Activated CD8-positive, alpha-beta memory T cell treated with anti-CD3 and anti-CD28 coated beads, Interleukin-2, amount 50 U/mL, for 1 hour (primary cell): ENCODE results near the gene CFAP77.

Experiments
- DNase-seq: peaks from one replicate; pipeline ENCODE4 v3.0.0-alpha.2; 2020; ENCODE audit errors: extremely low read depth

Gene CFAP77

DNA sequence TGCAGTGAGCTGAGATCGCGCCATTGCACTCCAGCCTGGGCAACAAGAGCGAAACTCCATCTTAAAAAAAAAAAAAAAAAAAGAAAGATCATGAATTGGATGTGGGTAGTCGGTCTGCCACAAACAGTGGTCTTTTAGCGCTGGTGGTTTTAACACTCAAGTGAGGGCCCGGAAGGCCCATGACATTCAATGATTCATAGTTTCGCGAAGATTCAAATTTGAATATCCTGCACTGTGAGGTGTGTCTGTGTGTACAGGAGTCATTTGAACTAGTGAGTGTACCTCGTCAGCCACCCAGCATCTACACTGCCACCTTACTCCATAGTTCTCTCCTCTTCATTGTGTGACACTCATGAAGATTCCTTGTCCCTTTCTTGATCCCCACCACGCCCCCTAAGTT is 41.3 kb downstream of the CFAP77 start:
- no peak for DNase-seq

DNA sequence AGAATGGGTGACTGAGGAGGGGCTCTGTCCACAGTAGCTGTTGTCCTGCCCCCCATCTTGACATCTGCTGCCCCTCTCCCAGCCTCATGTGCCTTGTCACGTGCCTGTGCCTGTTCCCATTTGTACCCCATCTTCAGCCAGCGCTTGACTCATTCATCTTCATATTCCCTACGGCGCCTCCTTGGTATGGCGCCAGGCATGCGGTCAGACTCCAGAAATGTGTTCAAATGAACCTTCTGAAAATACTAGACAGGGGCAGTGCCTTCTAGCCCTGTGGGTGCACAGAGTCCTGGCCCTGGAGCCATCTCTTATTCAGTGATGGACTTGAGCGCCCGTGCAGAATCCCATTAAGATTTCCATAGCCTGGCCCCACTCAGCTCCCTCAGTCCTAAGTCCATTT is 46.2 kb downstream of the CFAP77 start:
- no peak for DNase-seq

DNA sequence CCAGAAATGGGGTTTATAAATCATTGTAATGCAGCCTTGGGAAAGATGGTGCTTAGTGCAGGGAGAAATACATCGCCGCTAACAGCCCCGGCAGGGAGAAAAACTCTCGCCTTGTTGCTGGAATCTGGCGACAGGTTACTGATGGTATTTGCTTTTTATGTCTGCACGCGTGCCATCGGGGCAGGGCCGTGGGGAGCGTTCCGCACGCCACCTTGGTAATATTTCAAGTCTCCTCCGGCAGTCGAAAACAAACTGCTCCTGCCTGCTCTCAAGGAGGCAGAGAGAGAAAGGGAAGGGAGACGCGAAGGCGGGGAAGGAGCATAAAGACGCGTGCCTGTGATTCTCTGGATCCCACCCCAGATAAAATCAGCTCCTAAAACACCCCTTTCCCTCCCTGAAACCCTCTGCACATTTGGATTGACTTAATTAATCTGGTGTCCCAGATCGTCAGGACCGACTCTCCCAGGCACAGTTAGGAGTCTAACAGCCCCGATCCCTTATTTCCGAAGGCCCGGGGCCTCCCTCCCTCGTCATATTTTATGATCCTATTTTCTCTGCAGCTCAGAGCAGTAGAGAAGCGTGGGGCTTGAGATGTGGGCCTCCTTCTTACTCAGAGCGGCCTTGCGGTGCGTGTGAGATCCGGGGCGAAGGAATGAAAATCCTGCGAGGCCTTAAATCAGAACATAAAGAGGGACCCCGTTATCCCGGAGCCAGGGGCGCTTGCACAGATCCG is 47.7 kb downstream of the CFAP77 start:
- no peak for DNase-seq

DNA sequence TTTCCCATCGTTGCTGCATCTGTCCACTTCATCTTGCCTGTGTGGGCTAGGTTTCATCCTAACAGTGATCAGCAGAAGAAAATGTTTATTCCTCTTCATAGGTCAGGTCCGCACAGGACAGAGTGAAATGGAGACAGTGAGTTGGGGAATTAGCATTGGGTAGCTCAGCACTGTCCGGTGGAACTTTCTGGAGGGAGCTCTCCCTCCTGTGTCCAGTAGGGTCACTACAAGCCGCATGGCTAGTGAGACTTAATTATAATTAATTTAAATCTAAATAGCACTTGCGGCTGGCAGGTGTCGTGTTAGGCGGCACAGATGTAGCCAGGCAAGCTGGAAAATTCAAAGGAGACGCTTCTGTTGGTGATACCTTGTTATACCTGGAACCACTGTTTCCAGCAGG is 48.4 kb downstream of the CFAP77 start:
- no peak for DNase-seq

DNA sequence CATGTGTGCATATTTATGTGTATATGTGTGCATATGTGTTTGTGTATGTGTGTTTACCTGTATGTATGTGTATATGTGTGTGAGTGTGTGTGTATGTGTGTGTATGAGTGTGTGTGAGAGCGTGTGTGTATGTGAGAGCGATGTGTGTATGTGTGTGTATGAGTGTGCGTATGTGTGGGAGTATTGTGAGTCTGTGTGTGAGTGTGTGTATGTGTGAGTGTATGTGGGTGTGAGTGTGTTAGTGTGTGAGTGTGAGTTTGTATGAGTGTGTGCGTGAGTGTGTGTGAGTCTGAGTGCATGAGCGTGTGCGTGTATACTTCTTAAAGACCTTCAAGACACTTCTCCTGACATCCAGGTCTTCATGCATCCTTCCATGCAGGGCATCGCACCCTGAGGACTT is 49.6 kb downstream of the CFAP77 start:
- no peak for DNase-seq

DNA sequence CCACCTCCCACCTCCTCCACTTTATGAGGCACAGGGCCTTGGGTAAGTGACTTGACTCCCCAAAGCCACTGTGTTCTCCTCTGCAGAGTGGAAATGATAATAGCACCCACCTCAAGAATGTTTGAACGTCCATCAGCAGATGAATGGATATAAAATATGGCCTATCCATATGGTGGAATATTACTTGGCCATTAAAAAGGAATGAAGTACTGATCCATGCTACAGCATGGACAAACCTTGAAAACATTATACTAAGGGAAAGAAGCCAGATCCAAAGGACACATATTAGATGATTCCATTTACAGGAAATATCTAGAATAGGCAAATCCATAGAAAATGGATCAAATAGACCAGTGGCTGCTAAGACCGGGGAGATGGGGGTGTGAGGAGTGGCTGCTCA is 50.2 kb downstream of the CFAP77 start:
- no peak for DNase-seq

DNA sequence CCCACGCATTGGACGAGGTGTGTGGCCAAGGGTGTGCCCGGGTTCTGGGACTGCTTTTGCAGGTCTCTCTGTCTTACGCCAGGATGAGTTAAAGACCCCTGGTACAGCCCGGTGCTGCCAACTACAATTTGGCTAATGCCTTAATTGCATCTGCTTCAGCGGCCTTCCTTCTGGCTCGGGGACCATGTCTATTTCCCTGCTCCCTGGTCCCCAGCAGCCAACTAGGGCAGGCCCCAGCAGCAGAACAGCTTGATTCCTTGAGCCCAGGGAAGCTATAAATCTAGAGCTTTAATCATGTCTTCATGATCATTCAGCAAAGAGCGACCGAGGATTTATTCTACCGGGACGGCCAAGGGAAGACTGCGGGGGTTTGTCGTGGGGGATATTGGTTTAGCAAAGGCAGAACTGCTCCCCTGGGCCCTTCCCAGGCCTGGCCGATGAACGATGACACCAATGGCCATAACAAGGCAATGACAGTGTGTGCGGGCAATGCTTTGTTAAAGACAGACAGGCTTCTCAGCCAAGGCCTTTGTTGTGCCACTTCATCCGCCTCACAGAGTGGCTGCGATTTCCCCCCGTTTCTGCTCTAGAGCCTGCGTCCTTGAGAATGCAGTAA is 51.4 kb downstream of the CFAP77 start:
- no peak for DNase-seq

DNA sequence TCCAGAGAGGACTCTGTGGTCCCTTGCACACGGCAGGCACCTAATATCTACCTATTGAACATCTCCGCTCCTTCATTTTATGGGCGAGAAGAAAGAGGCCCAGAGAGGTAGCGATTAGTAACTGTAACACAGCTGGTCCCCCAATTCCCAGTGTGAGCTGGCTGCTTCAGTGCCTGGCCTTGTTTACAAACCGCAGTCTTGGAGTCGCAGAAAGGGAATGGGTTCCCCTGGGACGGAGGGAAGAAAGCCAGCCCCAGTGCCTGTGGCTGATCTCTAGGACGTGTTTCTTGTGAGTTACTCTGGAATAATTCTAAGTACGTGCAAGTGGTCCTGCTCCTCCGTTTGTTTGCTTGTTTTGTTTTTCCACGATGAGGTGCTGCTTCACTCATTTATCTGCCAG is 52.0 kb downstream of the CFAP77 start:
- no peak for DNase-seq

DNA sequence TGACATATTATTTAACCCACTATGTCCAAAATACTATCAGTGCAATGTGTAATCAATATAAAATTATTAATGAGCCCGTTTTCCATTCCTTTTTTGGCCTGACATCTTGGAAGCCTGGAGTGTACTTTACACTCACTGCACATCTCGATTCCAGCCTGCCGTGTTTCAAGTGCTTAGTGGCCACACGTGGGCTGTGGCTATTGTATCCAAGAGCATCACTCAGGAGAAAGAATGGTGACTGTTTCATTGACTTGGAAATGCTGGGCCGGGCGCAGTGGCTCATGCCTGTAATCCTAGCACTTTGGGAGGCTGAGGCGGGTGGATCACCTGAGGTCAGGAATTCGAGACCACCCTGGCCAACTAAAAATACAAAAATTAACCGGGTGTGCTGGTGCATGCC is 54.5 kb downstream of the CFAP77 start:
- DNase-seq = no peak

DNA sequence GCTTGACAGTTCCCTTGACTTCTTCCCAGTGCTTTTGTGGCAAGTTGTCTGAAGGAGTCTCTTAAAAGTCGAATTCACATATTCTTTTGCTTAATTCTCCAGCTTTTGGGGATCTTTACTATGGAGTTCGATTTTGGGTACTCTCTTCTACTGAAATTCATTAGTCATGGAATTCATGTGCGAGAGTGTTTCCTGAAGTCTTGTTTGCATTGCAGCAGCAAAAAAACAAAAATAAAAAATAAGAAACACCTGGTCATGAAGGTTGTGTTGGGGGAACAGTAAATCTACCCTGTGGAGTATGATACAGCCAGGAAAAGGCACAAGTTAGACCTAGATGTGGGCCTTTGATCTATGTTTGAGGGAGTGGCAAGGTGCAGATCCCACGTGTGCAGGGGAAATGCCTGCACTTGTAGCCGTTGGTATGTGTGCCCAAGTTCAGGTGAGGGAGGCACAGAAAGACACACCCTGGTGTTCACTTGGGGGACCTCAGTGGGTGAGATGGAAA is 55.2 kb downstream of the CFAP77 start:
- DNase-seq = no peak

DNA sequence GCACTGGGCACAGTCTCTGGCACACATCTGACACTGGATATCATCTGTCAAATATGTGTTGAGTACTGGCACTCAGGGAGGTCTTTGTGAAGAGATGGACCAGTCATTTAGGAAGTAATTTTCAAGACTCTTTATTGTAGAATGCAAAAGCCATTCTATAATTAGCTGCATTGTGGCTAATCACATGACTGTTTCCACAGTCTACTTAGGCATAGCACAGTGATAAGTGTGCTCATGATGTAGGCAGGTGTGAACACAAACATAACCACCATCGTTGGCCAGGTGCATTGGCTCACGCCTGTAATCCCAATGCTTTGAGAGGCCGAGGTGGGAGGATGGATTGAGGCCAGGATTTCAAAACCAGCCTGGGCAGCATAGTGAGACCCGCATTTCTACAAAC is 62.2 kb downstream of the CFAP77 start:
- no peak for DNase-seq

DNA sequence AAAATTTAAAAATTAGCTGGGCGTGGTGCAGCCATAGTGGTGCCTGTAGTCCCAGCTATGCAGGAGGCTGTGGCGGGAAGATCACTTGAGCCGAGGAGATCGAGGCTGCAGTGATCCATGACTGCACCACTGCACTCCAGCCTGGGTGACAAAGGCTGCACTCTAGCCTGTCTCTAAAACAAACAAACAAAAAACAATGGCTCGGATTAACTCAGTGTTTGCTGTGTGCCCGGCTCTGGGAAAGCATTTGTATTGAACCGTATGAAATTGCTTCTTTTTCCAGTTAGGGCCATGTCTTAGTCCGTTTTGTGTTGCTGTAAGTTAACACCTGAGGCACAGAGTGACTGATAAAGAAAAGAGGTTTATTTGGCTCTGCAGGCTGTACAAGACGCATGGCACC is 62.6 kb downstream of the CFAP77 start:
- no peak for DNase-seq

DNA sequence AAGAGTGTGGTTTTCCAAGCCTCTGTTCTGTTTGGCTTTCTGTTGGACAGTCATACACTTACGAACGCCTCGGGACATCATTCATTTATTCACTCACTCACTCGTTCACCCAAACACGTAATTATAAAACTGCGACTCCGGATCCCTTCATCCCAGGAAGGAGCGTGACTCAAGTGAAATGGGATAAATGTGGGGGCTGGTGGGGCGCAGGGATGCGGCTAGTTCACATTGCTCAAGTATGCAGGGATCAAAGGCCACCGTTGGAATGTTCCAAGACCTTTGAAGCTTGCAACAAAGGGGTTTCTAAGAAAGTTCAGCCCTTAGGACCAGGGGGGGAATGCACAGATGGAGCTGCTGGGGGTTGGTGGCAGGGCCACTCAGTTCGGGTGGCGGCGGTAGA is 64.2 kb downstream of the CFAP77 start:
- no peak for DNase-seq

DNA sequence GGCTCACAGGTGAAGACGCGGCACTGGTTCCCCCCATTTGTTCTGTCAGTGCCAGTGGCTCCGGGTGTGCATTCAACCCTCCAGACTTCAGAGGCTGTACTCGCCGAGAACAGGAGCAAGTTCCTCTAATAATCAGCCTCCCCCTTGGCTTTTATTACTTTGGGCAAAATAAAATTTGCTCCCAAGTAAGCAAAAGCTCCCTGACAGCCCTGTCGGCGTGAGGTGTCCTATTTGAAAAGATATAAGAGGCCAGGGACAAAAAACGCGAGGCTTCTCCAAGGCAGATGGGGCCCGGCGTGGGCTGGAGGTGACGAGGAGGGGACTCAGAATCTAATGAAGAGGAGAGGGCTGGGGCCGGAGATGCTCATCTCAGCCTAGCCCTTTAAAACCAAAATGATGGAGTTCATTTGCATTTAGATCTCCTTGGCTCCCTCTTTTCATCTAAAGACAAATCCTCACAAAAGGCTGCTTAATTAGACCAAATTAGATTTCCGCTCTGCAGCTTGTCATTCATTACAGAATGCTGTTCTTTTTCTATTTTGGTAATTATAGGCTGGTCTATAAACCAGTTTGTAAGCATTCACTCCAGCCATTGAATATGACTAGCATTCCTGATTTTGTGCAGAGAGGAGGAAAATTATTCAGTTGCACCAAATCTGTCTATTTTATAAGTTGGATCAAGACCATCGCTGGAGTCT is 68.5 kb downstream of the CFAP77 start:
- no peak for DNase-seq

DNA sequence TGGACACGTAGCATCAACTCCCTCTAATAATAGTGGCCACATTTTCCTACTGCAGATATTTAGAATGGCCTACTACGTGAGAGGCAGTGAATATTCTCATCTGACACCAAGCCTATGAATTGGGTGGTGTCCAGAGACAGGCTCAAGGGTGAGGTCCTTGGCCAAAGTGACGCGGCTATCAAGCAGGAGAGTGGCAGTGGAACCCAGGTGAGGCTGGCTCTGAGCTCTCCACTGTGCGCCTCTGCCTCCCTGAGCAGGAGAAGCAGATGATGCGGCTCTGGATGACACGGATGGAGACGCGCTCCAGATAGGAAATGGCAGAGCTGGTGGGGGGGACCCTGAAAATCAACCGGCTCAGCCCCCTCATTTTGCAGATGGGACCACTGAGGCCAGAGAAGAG is 69.7 kb downstream of the CFAP77 start:
- DNase-seq = no peak

DNA sequence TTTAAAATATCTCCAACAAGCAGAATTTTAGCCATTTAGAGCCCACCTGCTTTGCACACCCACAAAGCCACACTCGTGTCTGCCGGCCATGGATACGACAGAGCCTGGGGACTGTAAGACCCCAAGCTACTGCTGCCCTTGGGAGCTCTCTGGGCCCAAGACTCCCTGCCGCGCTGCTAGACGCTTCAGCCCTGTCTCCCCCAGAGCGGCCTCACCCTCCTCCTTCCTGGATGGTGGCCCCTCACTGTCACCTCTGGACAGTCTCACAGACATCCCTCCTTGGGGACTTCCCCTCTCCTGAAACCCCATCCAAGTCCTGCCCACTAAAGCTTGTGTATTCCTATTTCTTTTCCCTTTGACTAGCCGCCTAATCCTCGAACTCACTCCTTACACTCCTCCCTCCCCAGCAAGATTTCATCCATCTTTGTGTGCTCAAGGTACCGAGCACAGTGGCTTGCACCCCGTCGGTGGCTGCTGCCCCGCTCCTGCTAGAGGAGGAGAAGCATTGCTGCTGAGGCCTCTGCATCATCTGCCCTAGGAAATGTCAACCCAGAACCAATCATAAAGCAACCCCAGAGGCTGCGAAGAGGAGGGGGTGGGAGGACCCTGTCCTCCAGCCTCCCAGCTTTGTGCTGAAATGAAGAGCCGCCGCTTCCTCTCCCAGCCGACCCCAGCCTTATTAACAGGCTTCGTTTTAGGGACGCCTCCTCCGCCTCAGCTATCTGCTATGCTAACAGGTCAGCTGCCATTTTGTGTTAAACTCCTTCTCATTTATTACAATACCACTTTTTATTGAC is 71.2 kb downstream of the CFAP77 start:
- no peak for DNase-seq

DNA sequence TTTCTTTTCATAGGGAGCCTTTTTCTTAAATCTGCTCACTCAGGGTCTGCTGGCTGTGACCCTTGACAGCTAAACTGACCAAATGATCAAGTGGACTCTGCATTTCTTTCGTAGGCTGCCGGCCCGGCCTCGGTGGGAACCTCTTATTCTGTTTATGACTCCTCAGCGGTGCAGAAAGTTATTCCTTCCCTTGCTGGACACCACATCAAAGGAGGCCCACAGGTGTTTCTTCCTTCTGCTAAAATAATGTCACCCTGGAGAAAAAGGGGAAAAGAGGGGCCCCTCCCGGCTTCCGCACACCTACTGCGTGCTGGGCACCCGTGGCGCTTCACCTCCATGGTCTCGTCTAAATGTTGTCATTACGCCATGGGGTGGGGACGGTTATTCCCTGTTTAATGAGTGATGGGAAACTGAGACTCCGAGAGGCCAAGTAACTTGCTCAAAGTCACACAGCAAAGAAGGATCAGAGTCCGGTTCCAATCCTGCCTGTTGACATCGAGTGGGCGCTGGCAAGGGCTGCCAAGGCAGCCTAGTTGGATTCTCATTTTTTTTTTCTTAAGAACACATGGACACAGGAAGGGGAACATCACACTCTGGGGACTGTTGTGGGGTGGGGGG is 72.3 kb downstream of the CFAP77 start:
- DNase-seq = no peak

DNA sequence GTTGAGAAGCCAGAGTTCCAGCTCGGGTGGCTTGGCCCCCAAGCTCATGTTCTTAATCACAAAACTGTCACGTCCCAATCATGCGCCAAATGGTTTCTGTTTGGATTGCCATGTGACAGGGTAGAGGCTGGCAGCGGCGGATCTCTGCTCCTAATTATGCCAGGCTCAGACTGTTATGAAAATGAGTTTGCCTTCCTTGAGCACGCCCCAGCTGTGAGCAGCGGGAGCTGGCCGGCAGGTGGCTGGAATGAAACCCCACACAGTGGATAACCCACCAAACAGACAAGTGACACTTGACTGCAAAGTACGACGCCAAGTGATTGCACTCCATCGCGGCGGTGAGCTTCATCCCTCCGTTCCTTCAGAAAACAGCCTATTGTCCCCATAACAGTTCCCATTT is 75.4 kb downstream of the CFAP77 start:
- DNase-seq = no peak

DNA sequence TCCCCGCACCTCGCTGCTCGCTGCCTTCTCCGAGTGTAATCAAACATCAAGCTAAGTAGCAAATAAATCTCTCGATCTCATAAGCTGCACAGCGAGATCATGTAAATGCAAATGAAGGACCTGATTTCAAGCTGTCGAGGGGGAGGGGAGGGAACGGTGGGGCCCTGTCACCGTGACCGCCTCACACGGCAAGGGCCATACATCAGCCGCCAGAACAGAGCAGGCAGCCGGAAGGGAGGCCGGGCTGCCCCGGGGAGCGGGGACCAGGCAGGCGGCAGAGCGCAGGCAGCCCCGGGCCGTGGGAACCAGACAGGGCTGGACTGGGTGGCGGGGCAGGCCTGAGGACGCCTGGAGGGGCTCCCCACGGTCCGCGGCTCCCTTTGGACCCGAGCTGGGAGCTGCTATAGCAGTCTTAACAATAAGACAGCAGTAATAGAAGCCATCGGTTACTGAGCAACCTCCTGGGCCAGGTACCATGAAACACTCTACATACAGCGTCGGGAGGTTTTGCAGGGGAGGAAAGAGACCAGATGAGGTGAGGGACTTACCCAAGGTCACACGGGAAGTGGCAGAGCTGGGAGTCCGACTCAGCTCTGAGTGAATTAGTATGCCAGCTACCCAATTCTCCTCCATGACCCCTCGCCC is 76.8 kb downstream of the CFAP77 start:
- peak; percentile 7 for DNase-seq

DNA sequence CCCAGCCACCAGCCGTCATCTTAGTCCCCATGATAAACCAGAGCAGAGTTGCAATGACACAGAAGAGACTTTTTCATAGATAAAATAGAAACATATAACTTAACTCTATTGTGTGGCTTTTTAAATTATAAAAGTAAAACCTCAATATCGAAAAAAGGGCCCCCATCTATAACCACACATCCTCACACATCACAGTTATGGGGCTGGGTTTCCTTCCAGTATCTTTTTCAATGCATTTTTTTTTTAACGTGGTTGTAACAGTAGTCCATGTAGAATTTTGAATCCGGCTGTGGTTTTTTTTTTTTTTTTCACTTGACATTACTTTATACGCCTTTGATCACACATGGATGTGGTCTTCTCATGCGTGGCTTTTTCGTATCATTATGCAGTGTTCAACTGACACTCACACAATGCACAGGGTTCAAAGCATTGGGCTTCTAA is 77.4 kb downstream of the CFAP77 start:
- peak; percentile 4 for DNase-seq

DNA sequence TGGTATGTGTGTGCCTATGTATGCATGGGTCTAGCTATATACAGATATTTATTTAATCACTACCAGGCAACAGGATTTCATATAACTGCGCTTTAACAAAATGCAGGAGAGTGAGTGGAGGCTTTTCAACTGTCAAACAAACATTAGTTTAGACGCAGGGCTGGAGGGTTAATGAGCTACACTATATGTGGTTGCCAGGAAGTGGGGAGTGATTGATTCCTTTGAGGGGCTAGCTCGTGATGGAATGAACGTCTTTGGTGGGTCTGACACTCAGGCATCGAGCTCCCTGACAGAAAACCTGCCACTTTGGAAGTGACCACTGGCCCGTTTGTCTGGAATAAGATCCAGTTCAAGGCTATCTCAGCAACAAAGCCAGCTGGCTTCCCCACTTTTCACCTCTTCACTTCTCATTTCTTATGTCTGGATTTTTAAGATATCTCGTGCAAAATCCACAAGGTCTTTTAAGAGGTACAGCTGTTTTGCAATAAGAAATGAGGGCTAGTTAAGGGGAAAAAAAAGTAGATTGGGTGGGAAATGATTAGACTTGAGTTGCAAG is 78.0 kb downstream of the CFAP77 start:
- DNase-seq = no peak
